Heart left ventricle (tissue), 16 donors: ENCODE results near the gene PTGDS. TPM values are rescaled to one million over a fixed set of nuclear protein-coding genes. Genes with fewer than 3 reads are reported as not detected.
A peak's percentile ranks its signal among the peaks of the same experiment; 100 is the strongest.

ENCODE experiments used
- ATAC-seq, 4 donors: fragments of 200-7000 bp; cut with Tn5 transposase; one replicate each; pipeline ENCODE4 v1.9.1; 2020 to 2022; ENCODE audit warnings: moderate library complexity in 4 of 4, mild to moderate bottlenecking in 3 of 4, moderate number of reproducible peaks in 1 of 4
- DNase-seq, 5 donors: peaks; one replicate each; pipeline ENCODE4 v3.0.0-alpha.2; 2020
- H3K27ac ChIP-seq, 12 donors: fragments of 200-600 bp; sonication (generic) in 4 of 12; one replicate each; pipeline versions ENCODE4 v1.5.0 to v1.8.0; 2016 to 2022; ENCODE audit warnings: mild to moderate bottlenecking in 2 of 12
- H3K27me3 ChIP-seq, 9 donors: fragments of 200-600 bp; sonication (generic) in 2 of 9; one replicate each; pipeline versions ENCODE4 v1.5.1 to v1.8.0; 2016 to 2022; ENCODE audit warnings: mild to moderate bottlenecking in 3 of 9
- H3K36me3 ChIP-seq, 9 donors: fragments of 200-600 bp; sonication (generic) in 2 of 9; one replicate each; pipeline versions ENCODE4 v1.5.0 to v1.8.0; 2018 to 2022; ENCODE audit warnings: mild to moderate bottlenecking in 2 of 9
- H3K4me1 ChIP-seq, 12 donors: fragments of 200-600 bp; sonication (generic) in 4 of 12; one replicate each; pipeline versions ENCODE4 v1.5.0 to v1.8.0; 2016 to 2022; ENCODE audit warnings: mild to moderate bottlenecking in 3 of 12
- H3K4me3 ChIP-seq, 12 donors: fragments of 200-600 bp; sonication (generic) in 4 of 12; one replicate each; pipeline versions ENCODE4 v1.5.0 to v1.8.0; 2017 to 2022; ENCODE audit warnings: mild to moderate bottlenecking in 9 of 12, moderate library complexity in 4 of 12
- H3K9me3 ChIP-seq, 12 donors: fragments of 200-600 bp; sonication (generic) in 4 of 12; one replicate each; pipeline versions ENCODE4 v1.5.0 to v1.8.0; 2016 to 2022; ENCODE audit warnings: mild to moderate bottlenecking in 1 of 12
- CTCF ChIP-seq, 12 donors: fragments of 200-600 bp; sonication (generic) in 4 of 12; IDR thresholded peaks; one replicate each; pipeline versions ENCODE4 v1.5.0 to v1.8.0; 2018 to 2022; ENCODE audit warnings: antibody characterized with exemption in 12 of 12, mild to moderate bottlenecking in 5 of 12
- POLR2A ChIP-seq, 2 donors: fragments of 450-650 bp; IDR thresholded peaks; one replicate each; pipeline ENCODE4 v1.6.1; 2017; ENCODE audit warnings: antibody characterized with exemption in 2 of 2, mild to moderate bottlenecking in 2 of 2, moderate library complexity in 2 of 2
- WGBS, 4 donors: extraction: QIAGEN DNeasy Blood & Tissue Kit in 2 of 4; methylation state at CpG; one replicate each; pipeline versions ENCODE4 v1.1.5 to v1.1.7; 2013 to 2018; 5-methylcytosine and 5-hydroxymethylcytosine counted together
- intact Hi-C, 10 donors: fragments of 100-400 bp; cut with DNase I; formaldehyde crosslinking; loops; one replicate each; pipeline versions ENCODE4 v1.11.1 to v1.14.2; 2022
- polyA plus RNA-seq, 2 donors: library from polyadenylated mRNA; stranded (reverse); fragments of 200-250 nt; gene quantifications; one replicate each; pipeline ENCODE4 v1.2.3, GENCODE V29; 2013
- total RNA-seq, 9 donors: library from RNA; depleted of rRNA in 2 of 9; stranded (reverse); fragments of >200 nt in 2 of 9; fragmentation: NEBNext Ultra II Directional in 3 of 9; extraction: Animal tissue kit (Norgen Biotek cat#: 25700) in 3 of 9; gene quantifications; one replicate each; pipeline versions ENCODE4 v1.1.0 to v1.2.4, GENCODE V29; 2016 to 2023
- donor health status: ischemic (EF 13 %, LVEDD 7.1; RV severe dilation, severe dysfunction).
- donor health status: healthy with polysubstance abuse.
- donor health status: DM: no; HTN: yes; CAD: no.
- donor health status: DM: no; HTN: no; CAD: no.
- donor health status: ischemic (EF 25% LVEDD 6.9; RV normal size, moderate dysfunction).
- donor health status: ischemic (EF 25% LVEDD 5.7; RV mildly dilated, moderate dysfunction).
- donor health status: healthy.
- donor health status: DM: yes; HTN: yes; CAD: no.
- donor health status: ischemic (EF 35%, LVEDD 5.7; RV mildly dilated, moderate dysfunction).
- donor health status: nonischemic (EF 11% LVEDD 7.7; RV severe dilation, severe dysfunction).
- donor health status: DM: yes; HTN: yes; CAD: no.
- donor health status: PGD.
- donor health status: ischemic (EF 29% LVEDD 5.4; RV normal size, mild dysfunction).
- donor health status: nonischemic (EF 23%, LVEDD 6.1; RV moderate dilation, normal function).

PTGDS gene
- total and polyA plus RNA-seq, 11 donors = 1,152 to 5,295 (median 3,109) TPM

DNA sequence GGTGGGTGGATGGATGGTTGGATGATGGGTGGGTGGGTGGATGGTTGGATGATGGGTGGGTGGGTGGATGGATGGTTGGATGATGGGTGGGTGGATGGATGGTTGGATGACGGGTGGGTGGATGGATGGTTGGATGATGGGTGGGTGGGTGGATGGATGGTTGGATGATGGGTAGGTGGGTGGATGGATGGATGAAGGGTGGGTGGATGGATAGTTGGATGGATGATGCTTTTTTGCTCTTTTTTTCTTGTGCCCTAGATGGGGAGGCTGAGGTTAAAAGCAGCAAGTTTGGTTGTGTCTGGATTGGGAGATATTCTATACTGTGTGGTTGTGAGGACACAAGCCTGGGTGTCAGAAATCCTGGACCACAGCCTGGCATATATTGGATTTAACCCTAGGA, 19.8 kb upstream of the PTGDS start:
- H3K27me3 ChIP-seq = no peaks in the 10 kb centered on the region
- no peak overlapping the region for H3K4me3 ChIP-seq
- peaks cover 0 to 18% (median 12%) of the 10 kb centered on the region in 12 donors for H3K4me1 ChIP-seq
- intact Hi-C loops = no loop called here
- H3K36me3 ChIP-seq = no peaks in the 10 kb centered on the region
- DNase-seq (no peak), ATAC-seq (no peak)
- 87 to 98% (median 93%) methylated on average over 1 of the region's 1 CpG for WGBS, 4 donors
- no peak overlapping the region for H3K27ac ChIP-seq
- no peaks in the 10 kb centered on the region for H3K9me3 ChIP-seq
- TF ChIP-seq POLR2A (IDR thresholded peaks at IDR 0.05) (no peak), CTCF (IDR thresholded peaks at IDR 0.05) (no peak)

DNA sequence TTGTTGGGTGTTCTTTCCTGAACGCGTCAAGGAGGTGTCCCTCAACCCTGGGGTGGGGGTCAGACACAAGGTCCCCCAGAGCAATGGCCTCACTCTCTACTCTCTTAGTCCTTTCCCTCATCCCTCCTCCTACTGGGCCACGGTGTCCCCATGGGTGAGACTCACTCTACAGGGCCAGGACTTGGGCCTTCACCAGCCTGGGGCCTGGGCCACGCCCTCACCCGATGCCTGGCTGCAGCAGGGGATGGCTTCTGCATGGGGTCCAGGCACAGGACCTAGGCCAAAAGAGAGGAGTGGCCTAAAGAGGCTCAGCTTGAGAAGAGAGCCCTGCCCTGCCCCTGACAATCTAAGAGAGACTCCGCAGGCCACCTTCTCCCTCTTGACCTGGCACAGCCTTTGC, 19.4 kb upstream of the PTGDS start:
- 85 to 94% (median 92%) methylated on average over 5 to 6 of the region's 6 CpGs for WGBS, 4 donors
- H3K4me1 ChIP-seq = peaks cover 0 to 17% (median 12%) of the 10 kb centered on the region in 12 donors
- no peak for ATAC-seq
- TF ChIP-seq CTCF (IDR thresholded peaks at IDR 0.05) (no peak), POLR2A (IDR thresholded peaks at IDR 0.05) (no peak)
- no peaks in the 10 kb centered on the region for H3K27me3 ChIP-seq
- no peak overlapping the region for H3K4me3 ChIP-seq
- peak in 1 of 5 donors; percentile 25 for DNase-seq
- intact Hi-C loops = no loop called here
- no peak overlapping the region for H3K27ac ChIP-seq
- H3K9me3 ChIP-seq = no peaks in the 10 kb centered on the region
- H3K36me3 ChIP-seq = no peaks in the 10 kb centered on the region

DNA sequence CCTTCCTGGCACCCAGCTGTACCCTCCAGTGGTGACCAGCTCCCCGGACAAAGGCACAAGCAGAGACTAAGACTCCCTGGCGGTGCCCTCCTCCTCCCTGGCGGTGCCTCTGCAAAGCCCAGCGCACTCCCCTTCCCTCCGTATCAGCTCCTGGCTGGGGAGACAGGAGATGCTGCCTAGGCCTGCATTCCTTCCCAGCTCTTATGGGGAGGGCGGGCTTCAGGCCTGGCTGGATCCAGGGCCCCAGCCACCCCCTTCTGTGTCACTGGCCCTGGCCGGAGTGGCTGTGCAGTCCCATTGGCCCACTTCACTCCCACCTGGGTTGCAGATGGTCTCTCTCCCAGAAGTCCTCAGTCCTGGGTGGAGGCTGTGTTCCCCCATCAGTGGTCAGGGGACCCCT, 18.8 kb upstream of the PTGDS start:
- no peak overlapping the region for H3K4me3 ChIP-seq
- no peak overlapping the region for H3K27ac ChIP-seq
- no peaks in the 10 kb centered on the region for H3K27me3 ChIP-seq
- 93 to 100% (median 95%) methylated on average over 1 to 7 of the region's 7 CpGs; no CpG with 5 or more reads in 1 of the 4 donors for WGBS, 4 donors
- H3K4me1 ChIP-seq = peaks cover 0 to 23% (median 12%) of the 10 kb centered on the region in 12 donors
- no peak for DNase-seq
- intact Hi-C loops = no loop called here
- H3K36me3 ChIP-seq = no peaks in the 10 kb centered on the region
- no peak for TF ChIP-seq CTCF (IDR thresholded peaks at IDR 0.05)
- no peak for TF ChIP-seq POLR2A (IDR thresholded peaks at IDR 0.05)
- H3K9me3 ChIP-seq = no peaks in the 10 kb centered on the region
- ATAC-seq = no peak

DNA sequence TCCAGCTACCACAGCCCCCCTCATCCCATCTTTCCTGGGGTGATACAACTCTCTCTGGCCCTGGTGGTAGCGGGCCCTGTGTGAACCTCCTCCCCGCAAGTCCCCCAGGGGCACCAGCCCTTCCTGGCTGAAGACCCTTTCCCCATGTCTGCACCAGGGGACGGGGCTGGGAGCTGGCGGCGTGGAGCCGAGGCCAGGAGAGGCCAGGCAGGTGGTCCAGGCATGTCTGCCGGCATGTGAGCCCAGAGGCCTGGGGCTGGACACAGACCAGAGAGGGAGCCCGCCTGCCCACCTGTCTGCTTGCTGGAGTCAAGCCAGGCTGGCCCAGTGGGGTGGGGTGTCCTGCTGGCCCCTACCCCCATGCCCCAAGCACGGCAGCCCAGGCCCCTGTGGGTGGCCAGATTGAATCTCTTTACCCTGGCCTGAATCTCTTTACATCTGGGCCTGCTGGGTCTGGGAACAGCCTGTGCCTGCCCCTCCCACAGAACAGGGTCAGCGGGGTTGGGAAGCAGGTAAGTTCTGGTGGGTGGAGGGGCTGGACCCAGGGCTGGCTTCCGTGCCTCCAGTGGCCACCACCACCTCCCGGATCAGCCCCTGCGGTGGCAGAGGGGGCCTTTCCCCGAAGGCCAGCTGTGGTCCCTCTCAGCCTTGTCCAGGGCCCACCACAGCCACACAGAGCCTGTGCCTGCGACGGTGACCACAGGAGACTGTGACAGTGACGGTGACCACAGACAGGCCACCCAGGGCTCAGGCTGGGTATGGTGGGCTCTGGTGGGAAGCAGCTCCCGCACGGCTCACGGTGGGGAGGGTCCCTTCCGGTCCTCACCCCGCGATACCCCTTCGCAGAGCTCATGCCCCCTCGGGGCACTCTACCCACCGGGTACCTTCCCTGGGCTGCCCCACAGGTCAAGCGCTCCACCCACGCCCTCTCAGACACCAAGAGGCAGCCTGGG, 18.1 kb upstream of the PTGDS start:
- H3K4me3 ChIP-seq = no peak overlapping the region
- H3K9me3 ChIP-seq = no peaks in the 10 kb centered on the region
- no peak for TF ChIP-seq CTCF (IDR thresholded peaks at IDR 0.05)
- TF ChIP-seq POLR2A (IDR thresholded peaks at IDR 0.05) = no peak
- 89 to 94% (median 90%) methylated on average over 17 to 28 of the region's 28 CpGs for WGBS, 4 donors
- ATAC-seq (no peak), DNase-seq (peak in 1 of 5 donors; percentile 15)
- H3K27ac ChIP-seq = peak overlapping the region in 1 of 12 donors; percentile 60
- peaks cover 0 to 29% (median 14%) of the 10 kb centered on the region in 12 donors for H3K4me1 ChIP-seq
- H3K27me3 ChIP-seq = no peaks in the 10 kb centered on the region
- H3K36me3 ChIP-seq = no peaks in the 10 kb centered on the region
- intact Hi-C loops = no loop called here
